Neural cell (in vitro differentiated cells): ENCODE measurements around the gene JAZF1. TPM values are rescaled to one million over a fixed set of nuclear protein-coding genes. Genes with fewer than 3 reads are reported as not detected.

ENCODE experiments used
- H2AFZ ChIP-seq: fragments of 200-600, 300-800 bp; sonication (generic), shearing (Covaris generic); 2 replicates; pipeline ENCODE4 v1.6.0; 2014; ENCODE audit warnings: low read depth, mild to moderate bottlenecking, antibody characterized with exemption, low read length, moderate library complexity
- H3F3A ChIP-seq: fragments of 200-600 bp; shearing (Covaris generic); 2 replicates; pipeline ENCODE4 v1.6.1; 2016; ENCODE audit warnings: mild to moderate bottlenecking, moderate library complexity, mixed read lengths, antibody characterized with exemption, low read length; ENCODE audit not compliant: insufficient read depth, poor library complexity, severe bottlenecking
- H3K27ac ChIP-seq: fragments of 200-600, 300-800 bp; sonication (generic), shearing (Covaris generic); 2 replicates; pipeline ENCODE4 v1.5.1; 2014; ENCODE audit warnings: mild to moderate bottlenecking, low read length, moderate library complexity
- H3K27me3 ChIP-seq: fragments of 300-800, 200-600 bp; sonication (generic), shearing (Covaris generic); 2 replicates; pipeline ENCODE4 v1.6.0; 2014; ENCODE audit warnings: mild to moderate bottlenecking, low read depth, low read length, moderate library complexity; ENCODE audit not compliant: insufficient read depth
- H3K36me3 ChIP-seq: fragments of 300-800, 200-600 bp; sonication (generic), shearing (Covaris generic); 2 replicates; pipeline ENCODE4 v1.5.1; 2014; ENCODE audit warnings: mild to moderate bottlenecking, antibody characterized with exemption, low read length, moderate library complexity; ENCODE audit not compliant: insufficient read depth
- H3K4me2 ChIP-seq: fragments of 300-800, 200-600 bp; sonication (generic), shearing (Covaris generic); 2 replicates; pipeline ENCODE4 v1.6.0; 2014; ENCODE audit warnings: mild to moderate bottlenecking, low read length
- H3K4me3 ChIP-seq: fragments of 300-800, 200-600 bp; sonication (generic), shearing (Covaris generic); 2 replicates; pipeline ENCODE4 v1.5.1; 2014; ENCODE audit warnings: mild to moderate bottlenecking, low read length, moderate library complexity
- H3K79me2 ChIP-seq: fragments of 200-600 bp; shearing (Covaris generic); replicated peaks from 2 replicates; pipeline ENCODE4 v1.6.0; 2014; ENCODE audit warnings: mild to moderate bottlenecking, low read length, moderate library complexity; ENCODE audit not compliant: insufficient read depth
- H3K9ac ChIP-seq: fragments of 300-800, 200-600 bp; sonication (generic), shearing (Covaris generic); 2 replicates; pipeline ENCODE4 v1.6.1; 2016; ENCODE audit warnings: mild to moderate bottlenecking, low read length, mixed read lengths
- H3K9me2 ChIP-seq: fragments of 200-600 bp; shearing (Covaris generic); 2 replicates; pipeline ENCODE4 v1.6.1; 2016; ENCODE audit warnings: mild to moderate bottlenecking, low read length, mixed read lengths; ENCODE audit not compliant: insufficient read depth
- H3K9me3 ChIP-seq: fragments of 200-600, 300-800 bp; sonication (generic), shearing (Covaris generic); 2 replicates; pipeline ENCODE4 v1.6.1; 2016; ENCODE audit warnings: mild to moderate bottlenecking, mixed run types, low read length, moderate library complexity, mixed read lengths
- H4K20me1 ChIP-seq: fragments of 200-600 bp; shearing (Covaris generic); 2 replicates; pipeline ENCODE4 v1.6.1; 2016; ENCODE audit warnings: mild to moderate bottlenecking, mixed run types; ENCODE audit not compliant: insufficient read depth
- EP300 ChIP-seq: fragments of 450-650 bp; conservative IDR thresholded peaks from 2 replicates; pipeline ENCODE4 v1.6.1; 2014; ENCODE audit warnings: antibody characterized with exemption, mild to moderate bottlenecking, moderate library complexity; ENCODE audit not compliant: poor library complexity, severe bottlenecking
- EZH2 ChIP-seq: fragments of 200-600, 300-800 bp; shearing (Covaris generic), sonication (generic); IDR thresholded peaks from 2 replicates; pipeline ENCODE4 v1.6.1; 2014; ENCODE audit warnings: antibody characterized with exemption, low read length, borderline replicate concordance, mild to moderate bottlenecking; ENCODE audit not compliant: insufficient read depth, poor library complexity, severe bottlenecking
- MXI1 ChIP-seq: fragments of 450-650 bp; conservative IDR thresholded peaks from 2 replicates; pipeline ENCODE4 v1.6.1; 2014; ENCODE audit warnings: antibody characterized with exemption, mild to moderate bottlenecking; ENCODE audit not compliant: poor library complexity, severe bottlenecking
- POLR2AphosphoS5 ChIP-seq: IDR thresholded peaks from 2 replicates; pipeline ENCODE4 v1.6.1; 2012
- RAD21 ChIP-seq: fragments of 450-650 bp; conservative IDR thresholded peaks from 2 replicates; pipeline ENCODE4 v1.6.1; 2014; ENCODE audit warnings: antibody characterized with exemption, mild to moderate bottlenecking, moderate library complexity
- SMC3 ChIP-seq: fragments of 450-650 bp; conservative IDR thresholded peaks from 2 replicates; pipeline ENCODE4 v1.6.1; 2014; ENCODE audit warnings: antibody characterized with exemption, mild to moderate bottlenecking, moderate library complexity; ENCODE audit not compliant: poor library complexity
- TAF1 ChIP-seq: IDR thresholded peaks from 2 replicates; pipeline ENCODE4 v1.6.1; 2012; ENCODE audit warnings: low read depth
- polyA plus RNA-seq: library from polyadenylated mRNA; depleted of rRNA; stranded (reverse); fragments of >200 nt; gene quantifications from 2 replicates; pipeline ENCODE4 v1.2.3, GENCODE V29; 2014
- TF ChIP-seq, protein P1 (sequence below): IDR thresholded peaks from 2 replicates; pipeline ENCODE4 v1.6.1; 2012; ENCODE audit warnings: borderline replicate concordance
- TF ChIP-seq, protein P2 (sequence below): fragments of 450-650 bp; IDR thresholded peaks from 2 replicates; pipeline ENCODE4 v1.5.1; 2014; ENCODE audit warnings: antibody characterized with exemption, mild to moderate bottlenecking, moderate library complexity; ENCODE audit not compliant: poor library complexity, severe bottlenecking

Gene JAZF1
- polyA plus RNA-seq, 1 donor from 2014 or later: 29.5 TPM

DNA sequence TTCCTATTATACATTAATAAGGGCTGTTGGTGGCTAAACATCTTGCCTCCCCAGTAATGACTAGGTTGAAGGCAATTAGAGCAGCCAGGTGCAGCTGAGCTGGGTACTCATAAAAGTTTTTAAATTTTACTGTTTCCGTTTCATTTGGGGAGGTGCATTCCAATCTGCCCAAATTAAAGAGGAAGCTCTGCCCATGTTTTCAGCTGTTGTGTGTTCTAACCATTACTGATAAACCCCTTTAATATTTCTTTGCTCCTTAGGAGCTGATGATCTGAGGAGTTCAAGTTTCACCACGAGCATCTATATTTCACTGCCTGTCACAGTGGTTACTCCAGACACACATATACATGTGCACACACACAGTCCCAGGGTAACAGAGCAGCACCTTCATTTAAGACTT, 94.4 kb downstream of the JAZF1 start:
- H2AFZ ChIP-seq: no peak overlapping the region
- H3K27me3 ChIP-seq: no peaks in the 10 kb centered on the region
- H3K4me2 ChIP-seq: no peak overlapping the region
- no peaks in the 10 kb centered on the region for H3F3A ChIP-seq
- no peaks in the 10 kb centered on the region for H3K79me2 ChIP-seq
- H3K9ac ChIP-seq: no peak overlapping the region
- no peaks in the 10 kb centered on the region for H3K36me3 ChIP-seq
- H3K9me3 ChIP-seq: no peaks in the 10 kb centered on the region
- H3K4me3 ChIP-seq: no peak overlapping the region
- H3K9me2 ChIP-seq: no peaks in the 10 kb centered on the region
- no peak overlapping the region for H3K27ac ChIP-seq
- no peak for TF ChIP-seq RAD21
- TF ChIP-seq TAF1: no peak
- TF ChIP-seq POLR2AphosphoS5: no peak
- TF ChIP-seq EZH2: no peak
- TF ChIP-seq, protein P1, sequence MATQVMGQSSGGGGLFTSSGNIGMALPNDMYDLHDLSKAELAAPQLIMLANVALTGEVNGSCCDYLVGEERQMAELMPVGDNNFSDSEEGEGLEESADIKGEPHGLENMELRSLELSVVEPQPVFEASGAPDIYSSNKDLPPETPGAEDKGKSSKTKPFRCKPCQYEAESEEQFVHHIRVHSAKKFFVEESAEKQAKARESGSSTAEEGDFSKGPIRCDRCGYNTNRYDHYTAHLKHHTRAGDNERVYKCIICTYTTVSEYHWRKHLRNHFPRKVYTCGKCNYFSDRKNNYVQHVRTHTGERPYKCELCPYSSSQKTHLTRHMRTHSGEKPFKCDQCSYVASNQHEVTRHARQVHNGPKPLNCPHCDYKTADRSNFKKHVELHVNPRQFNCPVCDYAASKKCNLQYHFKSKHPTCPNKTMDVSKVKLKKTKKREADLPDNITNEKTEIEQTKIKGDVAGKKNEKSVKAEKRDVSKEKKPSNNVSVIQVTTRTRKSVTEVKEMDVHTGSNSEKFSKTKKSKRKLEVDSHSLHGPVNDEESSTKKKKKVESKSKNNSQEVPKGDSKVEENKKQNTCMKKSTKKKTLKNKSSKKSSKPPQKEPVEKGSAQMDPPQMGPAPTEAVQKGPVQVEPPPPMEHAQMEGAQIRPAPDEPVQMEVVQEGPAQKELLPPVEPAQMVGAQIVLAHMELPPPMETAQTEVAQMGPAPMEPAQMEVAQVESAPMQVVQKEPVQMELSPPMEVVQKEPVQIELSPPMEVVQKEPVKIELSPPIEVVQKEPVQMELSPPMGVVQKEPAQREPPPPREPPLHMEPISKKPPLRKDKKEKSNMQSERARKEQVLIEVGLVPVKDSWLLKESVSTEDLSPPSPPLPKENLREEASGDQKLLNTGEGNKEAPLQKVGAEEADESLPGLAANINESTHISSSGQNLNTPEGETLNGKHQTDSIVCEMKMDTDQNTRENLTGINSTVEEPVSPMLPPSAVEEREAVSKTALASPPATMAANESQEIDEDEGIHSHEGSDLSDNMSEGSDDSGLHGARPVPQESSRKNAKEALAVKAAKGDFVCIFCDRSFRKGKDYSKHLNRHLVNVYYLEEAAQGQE: no peak
- TF ChIP-seq, protein P2, sequence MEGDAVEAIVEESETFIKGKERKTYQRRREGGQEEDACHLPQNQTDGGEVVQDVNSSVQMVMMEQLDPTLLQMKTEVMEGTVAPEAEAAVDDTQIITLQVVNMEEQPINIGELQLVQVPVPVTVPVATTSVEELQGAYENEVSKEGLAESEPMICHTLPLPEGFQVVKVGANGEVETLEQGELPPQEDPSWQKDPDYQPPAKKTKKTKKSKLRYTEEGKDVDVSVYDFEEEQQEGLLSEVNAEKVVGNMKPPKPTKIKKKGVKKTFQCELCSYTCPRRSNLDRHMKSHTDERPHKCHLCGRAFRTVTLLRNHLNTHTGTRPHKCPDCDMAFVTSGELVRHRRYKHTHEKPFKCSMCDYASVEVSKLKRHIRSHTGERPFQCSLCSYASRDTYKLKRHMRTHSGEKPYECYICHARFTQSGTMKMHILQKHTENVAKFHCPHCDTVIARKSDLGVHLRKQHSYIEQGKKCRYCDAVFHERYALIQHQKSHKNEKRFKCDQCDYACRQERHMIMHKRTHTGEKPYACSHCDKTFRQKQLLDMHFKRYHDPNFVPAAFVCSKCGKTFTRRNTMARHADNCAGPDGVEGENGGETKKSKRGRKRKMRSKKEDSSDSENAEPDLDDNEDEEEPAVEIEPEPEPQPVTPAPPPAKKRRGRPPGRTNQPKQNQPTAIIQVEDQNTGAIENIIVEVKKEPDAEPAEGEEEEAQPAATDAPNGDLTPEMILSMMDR: no peak
- TF ChIP-seq EP300: no peak
- TF ChIP-seq SMC3: no peak
- TF ChIP-seq MXI1: no peak
- H4K20me1 ChIP-seq: no peaks in the 10 kb centered on the region

DNA sequence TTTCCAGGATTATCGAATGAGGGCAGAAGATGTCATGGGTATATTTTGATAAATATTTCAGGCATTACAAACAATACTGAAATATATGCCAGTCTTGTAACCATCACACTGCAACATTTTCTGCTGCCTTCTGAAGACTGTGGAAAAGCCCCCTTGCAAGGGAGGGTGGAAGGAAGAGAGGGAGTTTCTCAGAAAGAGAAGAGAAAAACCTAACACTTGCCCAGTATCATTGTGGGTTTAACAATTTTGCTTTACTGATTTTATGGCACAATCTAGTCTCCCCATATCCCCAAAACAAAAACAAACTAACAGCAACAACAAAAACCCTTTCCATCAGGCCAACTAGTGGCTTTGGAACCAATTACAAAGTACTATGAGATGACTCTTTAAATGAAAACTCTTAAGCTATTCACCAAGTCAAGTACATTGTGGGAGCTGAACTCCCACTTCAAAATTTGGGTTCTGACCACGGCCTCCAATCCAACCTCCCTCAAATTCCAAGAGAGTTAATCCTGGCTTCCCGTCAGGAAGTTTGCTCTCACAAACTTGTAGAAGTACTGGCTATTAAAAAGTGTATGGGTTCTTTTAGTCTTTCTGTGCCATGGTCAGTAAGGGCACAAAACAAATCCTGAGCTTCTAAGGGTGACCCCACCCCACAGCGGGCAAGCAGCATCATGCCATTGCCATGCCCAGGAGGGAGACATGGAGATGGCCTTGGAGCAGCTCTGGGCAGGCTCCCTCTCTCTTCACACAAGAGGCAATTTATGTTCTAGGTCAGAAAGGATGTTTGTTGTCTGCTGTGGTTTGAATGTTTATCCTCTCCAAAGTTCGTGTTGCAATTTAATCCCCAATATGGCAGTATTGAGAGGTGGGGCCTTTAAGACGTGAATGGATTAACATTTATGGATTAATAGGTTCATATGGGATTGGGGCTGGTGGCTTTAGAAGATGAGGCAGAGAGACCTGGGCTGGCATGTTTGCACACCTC, 96.3 kb downstream of the JAZF1 start:
- H3K4me3 ChIP-seq: no peak overlapping the region
- H3K79me2 ChIP-seq: no peaks in the 10 kb centered on the region
- H3K9me3 ChIP-seq: no peaks in the 10 kb centered on the region
- no peaks in the 10 kb centered on the region for H3K9me2 ChIP-seq
- no peak overlapping the region for H2AFZ ChIP-seq
- no peaks in the 10 kb centered on the region for H3K36me3 ChIP-seq
- no peak overlapping the region for H3K27ac ChIP-seq
- H3K4me2 ChIP-seq: no peak overlapping the region
- no peaks in the 10 kb centered on the region for H3F3A ChIP-seq
- H4K20me1 ChIP-seq: no peaks in the 10 kb centered on the region
- TF ChIP-seq SMC3: no peak
- TF ChIP-seq EZH2: no peak
- no peak for TF ChIP-seq MXI1
- no peak for TF ChIP-seq RAD21
- TF ChIP-seq, protein P2: no peak
- no peak for TF ChIP-seq EP300
- TF ChIP-seq, protein P1: no peak
- no peak for TF ChIP-seq TAF1
- no peak for TF ChIP-seq POLR2AphosphoS5
- H3K27me3 ChIP-seq: no peaks in the 10 kb centered on the region
- H3K9ac ChIP-seq: no peak overlapping the region
